H9 (cell line): ENCODE data around the gene KIF27. TPM values are rescaled to one million over a fixed set of nuclear protein-coding genes. Genes with fewer than 3 reads are reported as not detected.
"Not testable (repeated sequence)": the region's sequence is repeated elsewhere in the genome, so short reads cannot be mapped to it uniquely, and the experiment has no call there.

Source experiments
- DNase-seq: peaks from one replicate; pipeline ENCODE4 v3.0.0-alpha.2; 2017
- H2AFZ ChIP-seq: one replicate; pipeline ENCODE4 v1.6.1; 2013; ENCODE audit warnings: mild to moderate bottlenecking, low read length, control low read depth, moderate library complexity
- H2AK5ac ChIP-seq: 2 replicates; pipeline ENCODE4 v1.6.1; 2013; ENCODE audit warnings: low read length, control low read depth, mixed read lengths; ENCODE audit not compliant: insufficient read length
- H2BK120ac ChIP-seq: one replicate; pipeline ENCODE4 v1.6.1; 2013; ENCODE audit warnings: low read depth, mild to moderate bottlenecking, low read length, control low read depth, inconsistent platforms; ENCODE audit not compliant: poor library complexity, severe bottlenecking
- H2BK12ac ChIP-seq: 2 replicates; pipeline ENCODE4 v1.6.1; 2013; ENCODE audit warnings: low read length, control low read depth, mixed read lengths, low read depth; ENCODE audit not compliant: insufficient read length
- H2BK15ac ChIP-seq: 2 replicates; pipeline ENCODE4 v1.6.1; 2013; ENCODE audit warnings: low read depth, low read length, control low read depth
- H2BK20ac ChIP-seq: one replicate; pipeline ENCODE4 v1.6.1; 2013; ENCODE audit warnings: low read depth, mild to moderate bottlenecking, low read length, control low read depth, inconsistent platforms; ENCODE audit not compliant: poor library complexity, severe bottlenecking
- H2BK5ac ChIP-seq: 2 replicates; pipeline ENCODE4 v1.6.1; 2013; ENCODE audit warnings: low read length, control low read depth, mixed read lengths; ENCODE audit not compliant: insufficient read length
- H3K14ac ChIP-seq: 2 replicates; pipeline ENCODE4 v1.6.1; 2013; ENCODE audit warnings: low read length, control low read depth; ENCODE audit not compliant: insufficient read depth
- H3K18ac ChIP-seq: 2 replicates; pipeline ENCODE4 v1.6.1; 2013; ENCODE audit warnings: low read depth, mild to moderate bottlenecking, mixed read lengths, low read length, control low read depth; ENCODE audit not compliant: insufficient read length
- H3K23ac ChIP-seq: 2 replicates; pipeline ENCODE4 v1.6.1; 2013; ENCODE audit warnings: low read length, control low read depth, mixed read lengths, low read depth; ENCODE audit not compliant: insufficient read length
- H3K23me2 ChIP-seq: 2 replicates; pipeline ENCODE4 v1.6.1; 2013; ENCODE audit warnings: low read depth, mild to moderate bottlenecking, mixed read lengths, low read length, control low read depth; ENCODE audit not compliant: insufficient read length, poor library complexity, severe bottlenecking
- H3K27ac ChIP-seq: 2 replicates; pipeline ENCODE4 v1.5.1; 2013; ENCODE audit warnings: low read length, control low read depth, mixed read lengths, low read depth; ENCODE audit not compliant: insufficient read length
- H3K27me3 ChIP-seq: 2 replicates; pipeline ENCODE4 v1.6.1; 2013; ENCODE audit warnings: low read length, control low read depth, inconsistent platforms; ENCODE audit not compliant: insufficient read depth
- H3K4ac ChIP-seq: 2 replicates; pipeline ENCODE4 v1.6.1; 2013; ENCODE audit warnings: low read depth, mild to moderate bottlenecking, control low read depth, inconsistent platforms, low read length, moderate library complexity
- H3K4me1 ChIP-seq: 2 replicates; pipeline ENCODE4 v1.6.1; 2013; ENCODE audit warnings: low read length, control low read depth, inconsistent platforms; ENCODE audit not compliant: insufficient read depth
- H3K4me2 ChIP-seq: 2 replicates; pipeline ENCODE4 v1.6.1; 2013; ENCODE audit warnings: low read length, control low read depth, mixed read lengths; ENCODE audit not compliant: insufficient read length, insufficient read depth
- H3K56ac ChIP-seq: 2 replicates; pipeline ENCODE4 v1.6.1; 2013; ENCODE audit warnings: low read depth, mild to moderate bottlenecking, mixed read lengths, low read length, control low read depth; ENCODE audit not compliant: insufficient read length
- H3K79me1 ChIP-seq: 2 replicates; pipeline ENCODE4 v1.6.1; 2013; ENCODE audit warnings: low read depth, mild to moderate bottlenecking, moderate library complexity, low read length, control low read depth, inconsistent platforms; ENCODE audit not compliant: insufficient read depth, poor library complexity, severe bottlenecking
- H3K79me2 ChIP-seq: 2 replicates; pipeline ENCODE4 v1.6.1; 2013; ENCODE audit warnings: low read length, control low read depth, inconsistent platforms; ENCODE audit not compliant: insufficient read depth
- H3K9ac ChIP-seq: 2 replicates; pipeline ENCODE4 v1.6.1; 2013; ENCODE audit warnings: low read length, control low read depth, mixed read lengths; ENCODE audit not compliant: insufficient read length; ENCODE audit errors: extremely low read depth
- H3K9me3 ChIP-seq: one replicate; pipeline ENCODE4 v1.6.1; 2013; ENCODE audit warnings: low read depth, low read length, inconsistent platforms; ENCODE audit not compliant: control insufficient read depth
- H3T11ph ChIP-seq: one replicate; pipeline ENCODE4 v1.6.1; 2013; ENCODE audit warnings: mild to moderate bottlenecking, low read length, control low read depth, inconsistent platforms
- H4K20me1 ChIP-seq: one replicate; pipeline ENCODE4 v1.6.1; 2013; ENCODE audit not compliant: control insufficient read depth, insufficient read length, insufficient read depth
- H4K5ac ChIP-seq: 2 replicates; pipeline ENCODE4 v1.6.1; 2013; ENCODE audit warnings: low read depth, mild to moderate bottlenecking, mixed read lengths, low read length, control low read depth; ENCODE audit not compliant: insufficient read length
- H4K8ac ChIP-seq: replicated peaks from 2 replicates; pipeline ENCODE4 v1.6.1; 2013; ENCODE audit warnings: low read length, control low read depth, mixed read lengths, low read depth; ENCODE audit not compliant: insufficient read length
- H4K91ac ChIP-seq: 2 replicates; pipeline ENCODE4 v1.6.1; 2013; ENCODE audit warnings: low read depth, mild to moderate bottlenecking, moderate library complexity, mixed read lengths, low read length, control low read depth; ENCODE audit not compliant: insufficient read length
- H3K27ac Mint-ChIP-seq, 3 experiments: 2 replicates in 2 of 3; 3 replicates in 1 of 3; pipeline ENCODE4 v1.8.0; 2020 to 2021; ENCODE audit warnings: mixed read lengths in 3 of 3, mild to moderate bottlenecking in 1 of 3, moderate library complexity in 1 of 3
- H3K27me3 Mint-ChIP-seq: 2 replicates; pipeline ENCODE4 v1.8.0; 2021; ENCODE audit warnings: low read depth, mild to moderate bottlenecking, moderate library complexity, mixed read lengths
- H3K36me3 Mint-ChIP-seq, 3 experiments: 2 replicates in 2 of 3; 3 replicates in 1 of 3; pipeline ENCODE4 v1.8.0; 2020 to 2021; ENCODE audit warnings: low read depth in 3 of 3, mixed read lengths in 3 of 3; ENCODE audit not compliant: insufficient read depth in 1 of 3
- H3K4me1 Mint-ChIP-seq, 2 experiments: 2 replicates each; pipeline ENCODE4 v1.8.0; 2020; ENCODE audit warnings: mixed read lengths in 2 of 2
- H3K4me3 Mint-ChIP-seq, 2 experiments: 2 replicates in 1 of 2; 3 replicates in 1 of 2; pipeline ENCODE4 v1.8.0; 2020 to 2021; ENCODE audit warnings: mild to moderate bottlenecking in 2 of 2, mixed read lengths in 2 of 2, moderate library complexity in 1 of 2
- H3K9me3 Mint-ChIP-seq, 2 experiments: 2 replicates in 1 of 2; 3 replicates in 1 of 2; pipeline ENCODE4 v1.8.0; 2020; ENCODE audit warnings: mild to moderate bottlenecking in 2 of 2, mixed read lengths in 2 of 2, moderate library complexity in 1 of 2
- WGBS: extraction: QIAGEN DNeasy Blood & Tissue Kit; methylation state at CpG from one replicate; pipeline ENCODE4 v1.1.7; 2013; ENCODE audit warnings: missing lambda C conversion rate, low lambda C conversion rate, mixed read lengths; ENCODE audit not compliant: insufficient read length; ENCODE audit errors: extremely low coverage; 5-methylcytosine and 5-hydroxymethylcytosine counted together
- total RNA-seq: library from RNA; stranded (reverse); gene quantifications from 2 replicates; pipeline ENCODE4 v1.2.1, GENCODE V29; 2021

KIF27 gene
- total RNA-seq, 1 experiment from 2014 or later, result 2.9 TPM

DNA sequence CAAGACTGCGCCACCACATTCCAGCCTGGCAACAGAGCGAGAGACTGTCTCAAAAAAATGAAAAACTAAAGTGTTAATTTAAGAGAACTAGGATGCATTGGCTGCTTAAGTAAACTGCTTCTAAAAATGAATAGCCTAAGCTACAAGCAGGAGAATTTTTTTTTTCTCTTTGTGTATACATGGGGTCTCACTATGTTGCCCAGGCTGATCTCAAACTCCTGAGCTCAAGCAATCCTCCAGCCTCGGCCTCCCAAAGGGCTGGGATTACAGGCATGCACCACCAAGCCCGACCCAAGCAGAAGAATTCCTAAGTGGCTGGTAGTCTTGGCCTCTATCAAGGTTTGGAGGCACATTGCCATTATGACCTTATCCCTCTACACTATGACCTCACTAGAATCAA is 106.1 kb downstream of the KIF27 start:
- H3K18ac ChIP-seq, H3K23me2 ChIP-seq, H3K4ac ChIP-seq, H4K8ac ChIP-seq, H3K27me3 Mint-ChIP-seq, H3K36me3 Mint-ChIP-seq, H2AFZ ChIP-seq, H3K4me3 Mint-ChIP-seq, H2AK5ac ChIP-seq, H3K56ac ChIP-seq, H2BK120ac ChIP-seq, H3K27me3 ChIP-seq, H3T11ph ChIP-seq, H2BK15ac ChIP-seq, H3K79me1 ChIP-seq, H3K9me3 Mint-ChIP-seq, H4K20me1 ChIP-seq, H3K9ac ChIP-seq, H3K4me1 Mint-ChIP-seq, H3K14ac ChIP-seq, H2BK20ac ChIP-seq, H3K27ac ChIP-seq, H3K9me3 ChIP-seq, H3K4me2 ChIP-seq, H2BK5ac ChIP-seq, H3K23ac ChIP-seq, H4K5ac ChIP-seq, H3K4me1 ChIP-seq, H2BK12ac ChIP-seq, H4K91ac ChIP-seq, DNase-seq, H3K27ac Mint-ChIP-seq, H3K79me2 ChIP-seq: not testable (repeated sequence)
- no CpG with 5 or more reads among the region's 4 CpGs for WGBS

DNA sequence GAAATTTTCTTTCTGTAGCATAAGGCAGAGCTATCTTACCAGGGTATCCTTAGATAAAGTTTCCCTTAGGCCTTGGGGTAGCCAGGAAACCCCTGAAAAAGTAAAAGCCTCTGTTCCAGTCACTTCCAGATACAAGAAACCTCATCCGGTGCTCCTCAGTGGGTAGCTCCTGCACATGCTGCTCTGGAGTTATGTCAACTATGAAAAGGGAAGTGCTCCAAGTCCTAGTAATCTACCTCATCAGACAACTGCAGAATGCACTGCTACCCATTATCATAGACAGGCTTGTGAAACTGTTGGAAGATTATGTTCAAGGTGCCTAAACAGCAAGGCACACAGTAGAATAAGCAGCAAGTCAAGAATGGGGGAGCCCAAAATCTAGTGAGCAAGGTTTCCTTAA is 112.0 kb downstream of the KIF27 start:
- not testable (repeated sequence) for H2AFZ ChIP-seq, H3K9me3 Mint-ChIP-seq, H2BK20ac ChIP-seq, H2BK12ac ChIP-seq, H3K27me3 Mint-ChIP-seq, H3K79me2 ChIP-seq, H4K8ac ChIP-seq, H3K56ac ChIP-seq, H3K9me3 ChIP-seq, H3K4me1 Mint-ChIP-seq, H3K23me2 ChIP-seq, H3T11ph ChIP-seq, H3K9ac ChIP-seq, H2AK5ac ChIP-seq, H3K4me1 ChIP-seq, H2BK15ac ChIP-seq, H3K4me3 Mint-ChIP-seq, H3K27ac ChIP-seq, H3K27ac Mint-ChIP-seq, H4K5ac ChIP-seq, H2BK5ac ChIP-seq, H2BK120ac ChIP-seq, H3K79me1 ChIP-seq, H3K14ac ChIP-seq, H3K4ac ChIP-seq, H4K20me1 ChIP-seq, H4K91ac ChIP-seq, DNase-seq, H3K27me3 ChIP-seq, H3K18ac ChIP-seq, H3K4me2 ChIP-seq, H3K23ac ChIP-seq
- H3K36me3 Mint-ChIP-seq, result peaks cover 10 to 14% (median 11%) of the 10 kb centered on the region in 3 experiments
- no CpG with 5 or more reads among the region's 1 CpG for WGBS
